Suprapubic skin (tissue), 4 donors: ENCODE data around the gene DLGAP4. TPM values are rescaled to one million over a fixed set of nuclear protein-coding genes. Genes with fewer than 3 reads are reported as not detected.

Source experiments
- DNase-seq, 2 donors: peaks; one replicate each; pipeline ENCODE4 v3.0.0-alpha.2; 2019; ENCODE audit warnings: low spot score in 2 of 2
- H3K27ac ChIP-seq: fragments of 200-600 bp; sonication (generic); one replicate; pipeline ENCODE4 v1.5.1; 2019
- H3K27me3 ChIP-seq: fragments of 200-600 bp; sonication (generic); one replicate; pipeline ENCODE4 v1.5.1; 2019
- H3K36me3 ChIP-seq: fragments of 200-600 bp; sonication (generic); one replicate; pipeline ENCODE4 v1.5.1; 2019
- H3K4me1 ChIP-seq: fragments of 200-600 bp; sonication (generic); one replicate; pipeline ENCODE4 v1.5.1; 2019
- H3K4me3 ChIP-seq: fragments of 200-600 bp; sonication (generic); one replicate; pipeline ENCODE4 v1.5.1; 2019; ENCODE audit warnings: mild to moderate bottlenecking
- H3K9me3 ChIP-seq: fragments of 200-600 bp; sonication (generic); one replicate; pipeline ENCODE4 v1.5.1; 2019
- CTCF ChIP-seq, 2 donors: fragments of 200-600 bp in 1 of 2; fragments of 450-650 bp in 1 of 2; sonication (generic) in 1 of 2; IDR thresholded peaks; one replicate each; pipeline ENCODE4 v1.5.1; 2016 to 2019; ENCODE audit warnings: antibody characterized with exemption in 2 of 2, mild to moderate bottlenecking in 1 of 2, moderate library complexity in 1 of 2
- EP300 ChIP-seq: sonication (generic); formaldehyde crosslinking; IDR thresholded peaks from one replicate; pipeline ENCODE4 v1.6.1; 2017; ENCODE audit warnings: antibody characterized with exemption
- POLR2A ChIP-seq, 2 donors: fragments of 450-650 bp; IDR thresholded peaks; one replicate each; pipeline ENCODE4 v1.6.1; 2017; ENCODE audit warnings: antibody characterized with exemption in 2 of 2, mild to moderate bottlenecking in 2 of 2, moderate library complexity in 2 of 2
- POLR2AphosphoS5 ChIP-seq, 3 donors: sonication (generic); formaldehyde crosslinking; IDR thresholded peaks; one replicate each; pipeline ENCODE4 v1.6.1; 2017; ENCODE audit warnings: antibody characterized with exemption in 3 of 3
- WGBS: methylation state at CpG from one replicate; pipeline ENCODE4 v1.1.5; 2018; 5-methylcytosine and 5-hydroxymethylcytosine counted together
- total RNA-seq, 4 donors: library from RNA; depleted of rRNA; stranded (reverse); fragments of >200 nt; gene quantifications; one replicate each; pipeline ENCODE4 v1.1.0, GENCODE V29; 2016

The DLGAP4 gene
- total RNA-seq, 4 donors from 2014 or later, result 69.5 to 120 (median 96.8) TPM

GRCh38 chr20:36355469-36356171 is 49.5 kb downstream of the DLGAP4 start:
- Histone ChIP-seq H3K4me3 (no peak overlapping the region), H3K9me3 (no peaks in the 10 kb centered on the region), H3K4me1 (no peaks in the 10 kb centered on the region), H3K36me3 (no peaks in the 10 kb centered on the region), H3K27ac (no peak overlapping the region), H3K27me3 (peaks cover 13% of the 10 kb centered on the region)
- 94% methylated on average over 5 of the region's 5 CpGs for WGBS
- no peak for DNase-seq
- TF ChIP-seq POLR2A (IDR thresholded peaks at IDR 0.05) (no peak), POLR2AphosphoS5 (IDR thresholded peaks at IDR 0.05) (no peak), CTCF (IDR thresholded peaks at IDR 0.05) (no peak), EP300 (no peak)

DNA sequence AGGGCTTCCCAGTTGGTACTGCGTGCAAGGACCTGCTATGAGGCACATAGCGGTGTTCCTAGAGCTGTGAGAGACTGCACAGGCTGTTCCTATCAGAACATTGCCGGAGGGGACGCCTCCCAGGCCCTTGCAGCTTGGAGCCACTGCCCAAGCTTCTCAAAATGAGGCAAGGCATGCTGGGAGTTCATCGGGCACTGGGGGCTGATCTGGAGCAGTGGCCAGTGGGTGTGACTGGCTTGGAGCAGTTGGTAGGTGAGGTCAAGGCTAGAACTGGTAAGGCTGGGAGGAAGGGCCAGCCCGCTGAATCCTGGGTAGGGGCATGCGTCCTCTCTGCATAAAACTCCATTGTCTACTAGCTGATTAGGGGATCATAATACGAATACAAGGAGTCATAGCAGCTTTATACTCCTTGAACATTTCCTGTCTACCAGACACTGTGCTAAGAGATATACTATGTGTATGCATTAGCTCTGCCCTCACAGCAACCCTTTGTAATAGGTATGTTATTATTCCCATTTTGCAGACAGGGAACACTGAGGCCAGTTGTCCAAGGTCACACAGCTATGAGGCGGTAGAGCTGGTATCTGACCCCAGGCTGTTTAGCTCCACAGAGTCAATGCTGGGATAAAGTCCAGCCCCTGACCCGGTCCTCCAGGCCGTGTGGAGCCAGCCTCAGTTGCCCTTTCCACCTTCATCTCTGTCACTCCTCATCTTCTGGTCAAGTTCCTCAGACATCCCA is 53.7 kb downstream of the DLGAP4 start:
- peaks cover 14% of the 10 kb centered on the region for H3K27me3 ChIP-seq
- 81% methylated on average over 11 of the region's 11 CpGs for WGBS

DNA sequence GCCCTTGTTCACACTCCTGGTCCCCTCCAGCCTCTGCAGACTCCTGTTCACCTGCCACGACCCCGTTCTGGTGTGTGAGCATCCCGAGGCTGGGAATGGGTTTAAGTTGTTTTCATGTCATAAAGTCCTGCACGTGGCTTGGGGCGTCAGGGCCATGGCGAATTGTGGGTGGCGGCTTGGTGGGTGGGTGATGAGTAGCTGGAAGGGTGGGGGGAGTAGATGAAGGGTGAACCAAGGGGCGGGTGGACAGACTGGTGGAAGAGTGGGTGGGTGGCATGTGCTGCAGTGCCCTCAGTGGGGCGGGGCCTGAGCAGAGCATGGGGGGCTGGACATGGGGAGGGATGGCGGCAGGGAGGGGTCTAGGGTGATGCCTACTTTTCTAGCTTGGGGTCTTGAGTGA is 54.3 kb downstream of the DLGAP4 start:
- no peaks in the 10 kb centered on the region for H3K4me1 ChIP-seq
- H3K4me3 ChIP-seq, result no peak overlapping the region
- no peak for DNase-seq
- no peak overlapping the region for H3K27ac ChIP-seq
- WGBS, result 67% methylated on average over 10 of the region's 10 CpGs
- no peaks in the 10 kb centered on the region for H3K36me3 ChIP-seq
- H3K27me3 ChIP-seq, result peaks cover 14% of the 10 kb centered on the region
- no peaks in the 10 kb centered on the region for H3K9me3 ChIP-seq
- TF ChIP-seq CTCF (IDR thresholded peaks at IDR 0.05), result no peak
- TF ChIP-seq EP300, result no peak
- TF ChIP-seq POLR2A (IDR thresholded peaks at IDR 0.05), result no peak
- TF ChIP-seq POLR2AphosphoS5 (IDR thresholded peaks at IDR 0.05), result no peak

More for the DNA sequence above, 53.7 kb downstream of the DLGAP4 start:
- DNase-seq, result no peak
- no peak for TF ChIP-seq CTCF (IDR thresholded peaks at IDR 0.05)
- no peaks in the 10 kb centered on the region for H3K4me1 ChIP-seq
- no peaks in the 10 kb centered on the region for H3K9me3 ChIP-seq
- no peaks in the 10 kb centered on the region for H3K36me3 ChIP-seq
- H3K4me3 ChIP-seq, result no peak overlapping the region
- H3K27ac ChIP-seq, result no peak overlapping the region

GRCh38 chr20:36361406-36361805 is 55.3 kb downstream of the DLGAP4 start:
- no peak for DNase-seq
- 79% methylated on average over 9 of the region's 9 CpGs for WGBS
- no peaks in the 10 kb centered on the region for H3K9me3 ChIP-seq
- no peaks in the 10 kb centered on the region for H3K36me3 ChIP-seq
- H3K4me3 ChIP-seq, result no peak overlapping the region
- TF ChIP-seq EP300 (no peak), POLR2A (IDR thresholded peaks at IDR 0.05) (no peak)
- H3K27ac ChIP-seq, result no peak overlapping the region
- peaks cover 14% of the 10 kb centered on the region for H3K27me3 ChIP-seq
- H3K4me1 ChIP-seq, result no peaks in the 10 kb centered on the region

DNA sequence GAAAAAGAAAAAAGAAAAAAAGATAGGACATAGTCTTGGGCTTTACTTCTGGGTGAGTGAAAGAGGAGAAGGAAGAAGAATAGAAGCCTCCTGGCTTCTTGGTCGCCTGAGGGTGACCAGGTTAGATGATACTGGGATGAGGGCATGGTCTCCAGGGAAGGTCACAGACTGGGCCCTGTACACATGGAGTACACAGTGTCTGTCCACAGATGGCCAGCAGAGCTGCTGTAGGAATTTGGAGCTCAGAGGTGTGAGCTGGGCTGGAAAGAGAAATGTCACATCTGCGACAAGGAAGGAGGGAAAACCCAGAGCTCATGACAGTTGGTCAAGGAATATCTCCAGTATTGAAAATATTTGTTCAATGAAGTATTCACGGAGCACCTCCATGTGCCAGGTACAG is 56.1 kb downstream of the DLGAP4 start:
- H3K9me3 ChIP-seq, result no peaks in the 10 kb centered on the region
- H3K27me3 ChIP-seq, result peaks cover 18% of the 10 kb centered on the region
- TF ChIP-seq EP300 (no peak), CTCF (IDR thresholded peaks at IDR 0.05) (no peak), POLR2A (IDR thresholded peaks at IDR 0.05) (no peak), POLR2AphosphoS5 (IDR thresholded peaks at IDR 0.05) (no peak)
- H3K27ac ChIP-seq, result no peak overlapping the region
- no peak for DNase-seq
- 59% methylated on average over 3 of the region's 3 CpGs for whole genome bisulfite sequencing
- H3K4me1 ChIP-seq, result no peaks in the 10 kb centered on the region
- no peaks in the 10 kb centered on the region for H3K36me3 ChIP-seq
- no peak overlapping the region for H3K4me3 ChIP-seq
